ENCODE measurements around the gene ZMIZ2.

ZMIZ2 gene

DNA sequence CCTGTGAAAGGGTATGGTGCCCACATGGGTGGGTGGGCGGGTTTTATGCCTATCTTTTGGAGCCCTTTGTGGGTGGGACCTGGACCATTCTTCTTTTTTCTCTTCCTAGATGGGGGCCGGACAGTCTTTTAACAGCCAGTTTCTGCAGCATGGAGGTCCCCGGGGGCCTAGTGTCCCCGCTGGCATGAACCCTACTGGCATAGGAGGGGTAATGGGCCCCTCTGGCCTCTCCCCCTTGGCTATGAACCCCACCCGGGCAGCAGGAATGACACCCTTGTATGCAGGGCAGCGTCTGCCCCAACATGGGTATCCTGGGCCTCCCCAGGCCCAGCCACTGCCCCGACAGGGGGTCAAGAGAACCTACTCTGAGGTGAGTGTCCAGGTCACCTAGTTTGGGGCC is 9.1 kb downstream of the ZMIZ2 start:
- DNase-seq (ENCODE audit: low read depth): no peak
- TF ChIP-seq, protein P1, sequence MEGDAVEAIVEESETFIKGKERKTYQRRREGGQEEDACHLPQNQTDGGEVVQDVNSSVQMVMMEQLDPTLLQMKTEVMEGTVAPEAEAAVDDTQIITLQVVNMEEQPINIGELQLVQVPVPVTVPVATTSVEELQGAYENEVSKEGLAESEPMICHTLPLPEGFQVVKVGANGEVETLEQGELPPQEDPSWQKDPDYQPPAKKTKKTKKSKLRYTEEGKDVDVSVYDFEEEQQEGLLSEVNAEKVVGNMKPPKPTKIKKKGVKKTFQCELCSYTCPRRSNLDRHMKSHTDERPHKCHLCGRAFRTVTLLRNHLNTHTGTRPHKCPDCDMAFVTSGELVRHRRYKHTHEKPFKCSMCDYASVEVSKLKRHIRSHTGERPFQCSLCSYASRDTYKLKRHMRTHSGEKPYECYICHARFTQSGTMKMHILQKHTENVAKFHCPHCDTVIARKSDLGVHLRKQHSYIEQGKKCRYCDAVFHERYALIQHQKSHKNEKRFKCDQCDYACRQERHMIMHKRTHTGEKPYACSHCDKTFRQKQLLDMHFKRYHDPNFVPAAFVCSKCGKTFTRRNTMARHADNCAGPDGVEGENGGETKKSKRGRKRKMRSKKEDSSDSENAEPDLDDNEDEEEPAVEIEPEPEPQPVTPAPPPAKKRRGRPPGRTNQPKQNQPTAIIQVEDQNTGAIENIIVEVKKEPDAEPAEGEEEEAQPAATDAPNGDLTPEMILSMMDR (conservative IDR thresholded peaks at IDR 0.05; ENCODE audit: control insufficient read depth, insufficient read depth, low read depth, low read length): no peak
- H3K4me3 ChIP-seq (ENCODE audit: control insufficient read depth, low read depth, low read length): no peak overlapping the region

DNA sequence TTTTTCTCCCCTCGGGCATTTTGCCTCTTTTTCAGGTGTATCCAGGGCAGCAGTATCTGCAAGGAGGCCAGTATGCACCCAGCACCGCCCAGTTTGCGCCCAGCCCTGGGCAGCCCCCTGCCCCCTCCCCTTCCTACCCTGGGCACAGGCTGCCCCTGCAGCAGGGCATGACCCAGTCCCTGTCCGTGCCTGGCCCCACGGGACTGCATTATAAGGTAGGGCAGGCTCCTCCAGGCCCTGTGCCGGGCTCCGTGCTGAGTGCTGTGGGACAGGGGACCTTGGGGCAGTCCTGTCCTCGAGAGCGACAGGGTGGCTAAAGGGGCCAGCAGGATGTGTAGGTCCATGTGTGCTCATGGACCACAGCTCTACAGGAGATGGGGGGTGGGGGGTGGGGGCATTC is 10.6 kb downstream of the ZMIZ2 start:
- H3K4me3 ChIP-seq (ENCODE audit: control insufficient read depth, low read depth, low read length): no peak overlapping the region
- TF ChIP-seq, protein P1 (conservative IDR thresholded peaks at IDR 0.05; ENCODE audit: control insufficient read depth, insufficient read depth, low read depth, low read length): no peak
- no peak for DNase-seq (ENCODE audit: low read depth)

DNA sequence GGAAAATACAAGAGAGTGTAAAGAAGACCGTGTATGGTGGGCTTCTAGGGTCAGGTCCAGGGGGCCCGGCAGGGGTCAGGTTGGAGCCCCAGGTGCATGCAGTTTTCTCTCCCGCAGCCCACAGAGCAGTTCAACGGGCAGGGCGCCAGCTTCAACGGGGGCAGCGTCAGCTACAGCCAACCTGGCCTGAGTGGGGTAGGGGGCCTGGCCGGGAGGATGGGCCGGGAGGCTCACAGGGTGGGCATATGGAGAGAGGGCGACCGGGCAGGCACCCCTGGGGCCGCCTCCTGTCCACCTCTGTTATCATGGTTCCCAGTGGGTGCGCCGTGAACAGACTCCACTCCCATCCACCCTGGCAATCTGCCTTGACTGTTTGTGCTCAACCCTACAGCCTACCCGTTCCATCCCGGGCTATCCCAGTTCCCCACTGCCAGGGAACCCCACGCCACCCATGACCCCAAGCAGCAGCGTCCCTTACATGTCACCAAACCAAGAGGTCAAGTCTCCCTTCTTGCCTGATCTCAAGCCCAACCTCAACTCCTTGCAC is 11.5 kb downstream of the ZMIZ2 start:
- no peak for DNase-seq (ENCODE audit: low read depth)
- no peak overlapping the region for H3K4me3 ChIP-seq (ENCODE audit: control insufficient read depth, low read depth, low read length)
- TF ChIP-seq, protein P1 (conservative IDR thresholded peaks at IDR 0.05; ENCODE audit: control insufficient read depth, insufficient read depth, low read depth, low read length): no peak

DNA sequence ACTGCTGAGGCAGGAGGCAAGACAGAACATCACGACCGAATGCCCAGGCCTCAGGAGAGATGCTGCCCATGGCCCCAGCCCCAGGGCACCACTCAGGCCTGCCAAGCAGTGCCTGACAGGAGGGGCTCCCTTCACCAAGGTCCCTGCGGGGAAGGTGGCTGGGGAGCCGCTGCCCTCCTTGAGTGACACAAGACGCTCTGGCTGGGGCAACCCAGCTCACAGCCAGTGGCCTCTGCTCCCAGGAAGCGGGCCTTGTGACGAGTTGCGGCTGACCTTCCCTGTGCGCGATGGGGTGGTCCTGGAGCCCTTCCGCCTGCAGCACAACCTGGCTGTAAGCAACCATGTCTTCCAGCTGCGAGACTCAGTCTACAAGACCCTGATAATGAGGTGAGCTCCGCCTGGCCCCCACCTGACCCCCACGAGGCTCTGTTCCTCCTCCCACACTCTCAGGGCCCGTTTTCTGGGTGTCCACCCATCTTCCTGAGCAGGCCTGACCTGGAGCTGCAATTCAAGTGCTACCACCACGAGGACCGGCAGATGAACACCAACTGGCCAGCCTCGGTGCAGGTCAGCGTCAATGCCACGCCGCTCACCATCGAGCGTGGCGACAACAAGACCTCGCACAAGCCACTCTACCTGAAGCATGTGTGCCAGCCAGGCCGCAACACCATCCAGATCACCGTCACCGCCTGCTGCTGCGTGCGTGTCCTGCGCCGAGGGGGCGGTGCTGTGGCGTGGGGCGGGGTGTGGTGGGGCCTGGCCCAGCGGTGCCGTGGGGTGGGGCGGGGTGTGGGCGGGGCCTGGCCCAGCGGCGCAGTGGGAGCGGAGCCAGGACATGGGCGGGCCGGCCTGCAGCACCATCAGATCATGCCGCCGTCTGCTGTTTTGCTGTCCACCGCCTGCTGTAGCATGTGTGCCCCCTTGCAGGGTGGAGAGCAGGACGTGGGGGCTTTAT is 12.8 kb downstream of the ZMIZ2 start:
- DNase-seq (ENCODE audit: low read depth): peak; percentile 57
- TF ChIP-seq, protein P1 (conservative IDR thresholded peaks at IDR 0.05; ENCODE audit: control insufficient read depth, insufficient read depth, low read depth, low read length): no peak
- H3K4me3 ChIP-seq (ENCODE audit: control insufficient read depth, low read depth, low read length): no peak overlapping the region

DNA sequence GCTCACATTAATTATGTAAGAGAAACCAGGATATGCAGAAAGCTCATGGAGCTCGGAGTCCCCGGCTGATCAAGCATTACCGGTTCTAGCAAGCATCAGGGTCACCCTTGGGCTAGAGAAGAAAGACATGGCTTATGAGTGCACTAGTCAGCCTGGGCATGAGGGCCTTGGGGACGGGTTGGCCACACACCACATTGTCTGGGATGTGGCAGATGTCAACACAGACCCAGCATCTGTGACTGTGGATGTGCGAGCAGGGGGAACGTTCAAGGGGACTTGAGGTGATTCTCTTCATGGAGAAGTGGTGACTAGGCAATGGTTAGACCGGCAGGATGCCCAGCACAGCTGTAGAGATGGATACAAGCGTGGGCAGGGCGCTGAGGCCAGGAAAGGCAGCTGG is 13.7 kb downstream of the ZMIZ2 start:
- no peak for DNase-seq (ENCODE audit: low read depth)
- TF ChIP-seq, protein P1 (conservative IDR thresholded peaks at IDR 0.05; ENCODE audit: control insufficient read depth, insufficient read depth, low read depth, low read length): no peak
- no peak overlapping the region for H3K4me3 ChIP-seq (ENCODE audit: control insufficient read depth, low read depth, low read length)

DNA sequence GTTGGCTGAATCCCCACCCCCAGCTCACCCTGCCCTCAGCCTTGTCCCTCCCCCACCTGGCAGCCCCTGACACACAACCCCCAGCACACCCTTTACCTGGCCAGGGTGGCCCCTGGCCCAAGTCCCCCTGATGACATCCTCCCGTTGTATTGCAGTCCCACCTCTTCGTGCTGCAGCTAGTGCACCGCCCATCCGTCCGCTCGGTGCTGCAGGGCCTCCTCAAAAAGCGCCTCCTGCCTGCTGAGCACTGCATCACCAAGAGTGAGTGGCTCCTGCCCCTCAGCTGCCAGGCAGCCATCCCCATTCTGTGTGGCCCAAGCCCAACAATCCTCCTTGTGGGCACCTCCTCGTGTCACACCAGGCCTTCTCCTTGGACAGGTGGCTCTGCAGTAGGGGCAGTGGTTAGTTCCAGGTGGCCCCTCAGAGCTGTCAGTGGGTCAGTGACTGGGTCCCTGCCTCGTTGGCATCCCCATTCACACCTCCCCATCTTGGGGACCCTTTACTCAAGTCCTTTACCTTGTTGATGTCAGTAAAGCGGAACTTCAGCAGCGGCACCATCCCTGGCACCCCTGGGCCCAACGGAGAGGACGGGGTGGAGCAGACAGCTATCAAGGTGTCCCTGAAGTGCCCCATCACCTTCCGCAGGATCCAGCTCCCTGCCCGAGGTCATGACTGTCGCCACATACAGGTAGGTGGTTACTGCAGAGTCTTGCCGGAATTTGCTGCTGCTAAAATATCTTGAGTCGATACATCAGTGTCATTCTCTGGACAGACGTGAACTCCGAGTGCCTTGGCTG is 14.3 kb downstream of the ZMIZ2 start:
- TF ChIP-seq, protein P1 (conservative IDR thresholded peaks at IDR 0.05; ENCODE audit: control insufficient read depth, insufficient read depth, low read depth, low read length): no peak
- no peak for DNase-seq (ENCODE audit: low read depth)
- no peak overlapping the region for H3K4me3 ChIP-seq (ENCODE audit: control insufficient read depth, low read depth, low read length)
